Embryonic facial prominence (tissue), 1 donor: Measurements from ENCODE around the gene PI4KB.
"Not testable (repeated sequence)": the region's sequence is repeated elsewhere in the genome, so short reads cannot be mapped to it uniquely, and the experiment has no call there.

Source experiments
- DNase-seq: peaks from one replicate; pipeline ENCODE4 v3.0.0-alpha.2; 2016; ENCODE audit errors: extremely low spot score

PI4KB gene

GRCh38 chr1:151327223-151327902, at the start of gene PI4KB:
TSS of gene PI4KB (minus strand) at chr1:151327416. CDS start at chr1:151316481, 10,935 bp downstream.
- DNase-seq = peak; percentile 97

GRCh38 chr1:151373196-151373595, 46.0 kb upstream of the PI4KB start:
- no peak for DNase-seq

- no peak for DNase-seq
These were observed 45.1 kb upstream of the PI4KB start, which contains the start of gene SELENBP1 for GRCh38 chr1:151372058-151372934. TSS of gene SELENBP1 (minus strand) at chr1:151372705. CDS start at chr1:151372641, 64 bp downstream.

- no peak for DNase-seq
These were observed 44.3 kb upstream of the PI4KB start for GRCh38 chr1:151371370-151372057.

GRCh38 chr1:151370211-151370911, 43.1 kb upstream of the PI4KB start:
- no peak for DNase-seq

GRCh38 chr1:151369621-151370048, 42.4 kb upstream of the PI4KB start:
- DNase-seq = no peak

GRCh38 chr1:151369302-151369610, 42.0 kb upstream of the PI4KB start:
- DNase-seq = no peak

- no peak for DNase-seq
These were observed 41.4 kb upstream of the PI4KB start for GRCh38 chr1:151368393-151369301.

- no peak for DNase-seq
These were observed 40.6 kb upstream of the PI4KB start for GRCh38 chr1:151367658-151368392.

- no peak for DNase-seq
These were observed 37.8 kb upstream of the PI4KB start for GRCh38 chr1:151364996-151365395.

GRCh38 chr1:151362308-151363155, 35.3 kb upstream of the PI4KB start:
- no peak for DNase-seq

- DNase-seq = no peak
These were observed 34.7 kb upstream of the PI4KB start for GRCh38 chr1:151361883-151362282.

GRCh38 chr1:151356696-151357095, 29.5 kb upstream of the PI4KB start:
- no peak for DNase-seq

- DNase-seq = no peak
These were observed 25.0 kb upstream of the PI4KB start for GRCh38 chr1:151352021-151352718.

GRCh38 chr1:151350323-151350722, 23.1 kb upstream of the PI4KB start:
- DNase-seq = not testable (repeated sequence)

GRCh38 chr1:151347523-151348246, 20.5 kb upstream of the PI4KB start:
- no peak for DNase-seq

GRCh38 chr1:151346769-151347522, 19.7 kb upstream of the PI4KB start, which contains the start of gene RFX5:
TSS of gene RFX5 (minus strand) at chr1:151347252. CDS start at chr1:151346320, 932 bp downstream.
- DNase-seq = peak; percentile 95
